Gastrocnemius medialis (tissue), 4 donors: Measurements from ENCODE around the gene SPEG.

Experiments
- CTCF ChIP-seq, 5 experiments: fragments of 450-650 bp in 3 of 5; fragments of 200-600 bp in 2 of 5; sonication (generic) in 2 of 5; IDR thresholded peaks in 4 of 5; conservative IDR thresholded peaks in 1 of 5; 1 replicate in 4 of 5; 2 replicates in 1 of 5; pipeline ENCODE4 v1.5.1; 2016 to 2019; ENCODE audit warnings: antibody characterized with exemption in 5 of 5, mild to moderate bottlenecking in 3 of 5, moderate library complexity in 3 of 5
- POLR2A ChIP-seq, 2 donors: fragments of 450-650 bp; IDR thresholded peaks; one replicate each; pipeline ENCODE4 v1.6.1; 2017; ENCODE audit warnings: antibody characterized with exemption in 2 of 2, mild to moderate bottlenecking in 2 of 2, moderate library complexity in 2 of 2

GRCh38 chr2:219404954-219405353 lies 29.7 kb upstream of the SPEG start:
- TF ChIP-seq POLR2A (IDR thresholded peaks at IDR 0.05) (peak; percentile 92 to 93), CTCF (IDR thresholded peaks at IDR 0.05 in 4 of 5, conservative IDR thresholded peaks at IDR 0.05 in 1 of 5) (no peak)
